HTERT RPE-1 (cell line): Measurements from ENCODE around the gene CCDC141.

Experiments
- in situ Hi-C: fragments of 300-500 bp; cut with MboI; formaldehyde crosslinking; loops from 4 replicates; pipeline ENCODE4 v1.14.3; 2020; ENCODE audit warnings: low sequenced_read_pairs

The CCDC141 gene

GRCh38 chr2:178834086-178834485 is 215.9 kb downstream of the CCDC141 start:
- in situ Hi-C loops, result no loop called here

GRCh38 chr2:178833382-178833781 is 216.6 kb downstream of the CCDC141 start:
- in situ Hi-C loops, result no loop called here

GRCh38 chr2:178830451-178830850 is 219.5 kb downstream of the CCDC141 start:
- in situ Hi-C loops, result no loop called here

GRCh38 chr2:178829981-178830380 is 220.0 kb downstream of the CCDC141 start:
- in situ Hi-C loops, result no loop called here

GRCh38 chr2:178829299-178829960 is 220.5 kb downstream of the CCDC141 start:
- in situ Hi-C loops, result no loop called here

GRCh38 chr2:178828486-178828881 is 221.5 kb downstream of the CCDC141 start:
- in situ Hi-C loops, result no loop called here

- in situ Hi-C loops, result no loop called here
These were observed 222.0 kb downstream of the CCDC141 start for GRCh38 chr2:178827739-178828485.

- in situ Hi-C loops, result no loop called here
These were observed 222.8 kb downstream of the CCDC141 start for GRCh38 chr2:178827111-178827510.

- in situ Hi-C loops, result no loop called here
These were observed 224.8 kb downstream of the CCDC141 start for GRCh38 chr2:178825183-178825582.

GRCh38 chr2:178824181-178824580 is 225.8 kb downstream of the CCDC141 start:
- in situ Hi-C loops, result no loop called here

GRCh38 chr2:178819992-178820391 is 229.9 kb downstream of the CCDC141 start:
- in situ Hi-C loops, result no loop called here

GRCh38 chr2:178819147-178819875 is 230.6 kb downstream of the CCDC141 start:
- in situ Hi-C loops, result no loop called here

GRCh38 chr2:178811901-178812300 is 238.0 kb downstream of the CCDC141 start:
- in situ Hi-C loops, result no loop called here

- in situ Hi-C loops, result no loop called here
These were observed 238.9 kb downstream of the CCDC141 start for GRCh38 chr2:178811045-178811444.

- in situ Hi-C loops, result no loop called here
These were observed 239.5 kb downstream of the CCDC141 start for GRCh38 chr2:178810422-178810821.

- in situ Hi-C loops, result no loop called here
These were observed 242.5 kb downstream of the CCDC141 start, which contains the start of gene TTN for GRCh38 chr2:178807227-178808008. TTN (minus strand) TSS chr2:178807423; CDS start chr2:178804642, 2,781 bp downstream.

GRCh38 chr2:178806543-178806942 is 243.4 kb downstream of the CCDC141 start:
- in situ Hi-C loops, result no loop called here

GRCh38 chr2:178805457-178805856 is 244.5 kb downstream of the CCDC141 start:
- in situ Hi-C loops, result no loop called here

GRCh38 chr2:178804791-178805190 is 245.1 kb downstream of the CCDC141 start:
- in situ Hi-C loops, result no loop called here

- in situ Hi-C loops, result no loop called here
These were observed 249.4 kb downstream of the CCDC141 start for GRCh38 chr2:178800510-178800909.

GRCh38 chr2:178799305-178799704 is 250.6 kb downstream of the CCDC141 start:
- in situ Hi-C loops, result no loop called here
